Measurements from ENCODE around the gene SLC5A10. TPM values are rescaled to one million over a fixed set of nuclear protein-coding genes. Genes with fewer than 3 reads are reported as not detected.

Gene SLC5A10
- polyA plus RNA-seq, 1 donor (not counting 4 experiments of a cell fraction or from before 2014, with no cell fraction given): not detected

- no peaks in the 10 kb centered on the region for H3K36me3 ChIP-seq (ENCODE audit: control insufficient read depth in 2 of 2, extremely low read depth in 1 of 2, insufficient read depth in 2 of 2, low read length in 2 of 2)
- H4K20me1 ChIP-seq (ENCODE audit: control insufficient read depth, extremely low read depth, insufficient read depth, low read length): no peaks in the 10 kb centered on the region
- DNase-seq (ENCODE audit: low read depth, low spot score) (no peak), FAIRE-seq (no peak)
- dilution Hi-C loops (cut with MboI; ENCODE audit: extremely low pct_ligation_motif_present, low sequenced_read_pairs): no loop called here
- TF ChIP-seq EZH2 (IDR thresholded peaks at IDR 0.05; ENCODE audit: low read length) (no peak), CTCF (optimal IDR thresholded peaks at IDR 0.05 in 1 of 3, IDR thresholded peaks at IDR 0.05 in 1 of 3, conservative IDR thresholded peaks at IDR 0.05 in 1 of 3; ENCODE audit: extremely low read depth in 1 of 3, insufficient read depth in 2 of 3, low read length in 3 of 3) (no peak)
- peaks cover 5% of the 10 kb centered on the region for H3K4me1 ChIP-seq (ENCODE audit: control insufficient read depth, extremely low read depth, insufficient read depth, low read length)
- no peak overlapping the region for H3K9ac ChIP-seq (ENCODE audit: control insufficient read depth, extremely low read depth, insufficient read depth, low read length)
- H3K4me2 ChIP-seq (ENCODE audit: control insufficient read depth, extremely low read depth, insufficient read depth, low read depth, low read length): no peak overlapping the region
- no peaks in the 10 kb centered on the region for H3K27me3 ChIP-seq (ENCODE audit: control insufficient read depth, extremely low read depth, insufficient read depth, low read length)
- H3K27ac ChIP-seq (ENCODE audit: control insufficient read depth, insufficient read depth, low read length): no peak overlapping the region
- no peaks in the 10 kb centered on the region for H3K9me1 ChIP-seq (ENCODE audit: control insufficient read depth, extremely low read depth, insufficient read depth, low read length)
- no peak overlapping the region for H2AFZ ChIP-seq (ENCODE audit: control insufficient read depth, low read length)
- no peaks in the 10 kb centered on the region for H3K79me2 ChIP-seq (ENCODE audit: control insufficient read depth, insufficient read depth, low read length)
- H3K4me3 ChIP-seq (ENCODE audit: control insufficient read depth in 2 of 3, extremely low read depth in 1 of 3, insufficient read depth in 2 of 3, low read depth in 1 of 3, low read length in 3 of 3): no peak overlapping the region
- H3K9me3 ChIP-seq (ENCODE audit: control insufficient read depth, low read depth, low read length): no peaks in the 10 kb centered on the region
Measured at GRCh38 chr17:19022747-19023146, 70.8 kb downstream of the SLC5A10 start.

DNA sequence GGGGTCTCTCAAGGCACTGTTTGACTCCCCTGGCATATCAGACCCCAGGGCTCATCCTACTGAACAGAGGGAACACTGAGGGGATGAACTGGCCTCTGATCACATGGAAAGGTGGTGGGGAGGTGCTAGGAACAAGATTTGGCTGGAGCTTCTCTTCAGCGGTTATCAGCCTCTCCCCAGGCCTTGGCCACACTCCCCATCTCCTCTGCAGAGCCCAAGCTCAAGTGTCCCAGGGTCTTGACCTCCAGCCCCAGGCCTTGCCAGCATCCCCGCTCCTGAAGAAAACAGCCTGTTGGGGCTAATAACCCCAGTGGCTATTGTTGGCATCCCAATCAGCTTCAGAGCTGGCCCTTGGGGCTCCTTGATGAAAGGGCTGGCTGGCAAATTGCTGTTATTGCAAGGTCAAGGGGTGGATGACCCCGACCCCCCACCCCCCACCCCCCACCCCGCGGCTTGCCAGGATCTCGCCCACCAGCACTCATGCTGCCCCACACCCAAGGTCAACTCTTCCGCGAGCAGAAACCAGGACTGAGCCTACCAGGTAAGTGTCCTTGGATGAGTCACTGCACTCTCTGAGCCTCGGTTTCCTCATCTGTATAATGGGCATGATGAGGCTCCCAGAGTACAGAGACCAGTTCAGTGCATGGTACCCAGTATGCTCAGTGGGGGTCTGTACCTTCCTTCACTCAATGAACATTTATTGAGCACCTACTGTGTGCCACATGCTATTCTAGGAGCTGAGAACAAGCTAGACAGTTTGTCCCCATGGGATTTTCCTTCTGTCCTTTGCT, 71.4 kb downstream of the SLC5A10 start:
- Histone ChIP-seq H3K9ac (ENCODE audit: control insufficient read depth, extremely low read depth, insufficient read depth, low read length) (no peak overlapping the region), H3K4me3 (ENCODE audit: control insufficient read depth in 2 of 3, extremely low read depth in 1 of 3, insufficient read depth in 2 of 3, low read depth in 1 of 3, low read length in 3 of 3) (no peak overlapping the region), H3K4me1 (ENCODE audit: control insufficient read depth, extremely low read depth, insufficient read depth, low read length) (peaks cover 5% of the 10 kb centered on the region), H3K79me2 (ENCODE audit: control insufficient read depth, insufficient read depth, low read length) (no peaks in the 10 kb centered on the region), H3K9me3 (ENCODE audit: control insufficient read depth, low read depth, low read length) (no peaks in the 10 kb centered on the region), H3K27ac (ENCODE audit: control insufficient read depth, insufficient read depth, low read length) (no peak overlapping the region), H2AFZ (ENCODE audit: control insufficient read depth, low read length) (no peak overlapping the region), H3K36me3 (ENCODE audit: control insufficient read depth in 2 of 2, extremely low read depth in 1 of 2, insufficient read depth in 2 of 2, low read length in 2 of 2) (no peaks in the 10 kb centered on the region), H3K27me3 (ENCODE audit: control insufficient read depth, extremely low read depth, insufficient read depth, low read length) (no peaks in the 10 kb centered on the region), H3K9me1 (ENCODE audit: control insufficient read depth, extremely low read depth, insufficient read depth, low read length) (no peaks in the 10 kb centered on the region), H4K20me1 (ENCODE audit: control insufficient read depth, extremely low read depth, insufficient read depth, low read length) (no peaks in the 10 kb centered on the region), H3K4me2 (ENCODE audit: control insufficient read depth, extremely low read depth, insufficient read depth, low read depth, low read length) (no peak overlapping the region)
- dilution Hi-C loops (cut with MboI; ENCODE audit: extremely low pct_ligation_motif_present, low sequenced_read_pairs): no loop called here
- no peak for DNase-seq (ENCODE audit: low read depth, low spot score)
- TF ChIP-seq EZH2 (IDR thresholded peaks at IDR 0.05; ENCODE audit: low read length) (no peak), CTCF (optimal IDR thresholded peaks at IDR 0.05 in 1 of 3, IDR thresholded peaks at IDR 0.05 in 1 of 3, conservative IDR thresholded peaks at IDR 0.05 in 1 of 3; ENCODE audit: extremely low read depth in 1 of 3, insufficient read depth in 2 of 3, low read length in 3 of 3) (no peak)
- no peak for FAIRE-seq

All from keratinocyte (primary cell).